ENCODE measurements around the gene PTGIS.

The PTGIS gene

GRCh38 chr20:49532285-49532946, 35.5 kb downstream of the PTGIS start:
- Histone ChIP-seq H3K4me3 (ENCODE audit: low read depth in 1 of 2, low read length in 2 of 2) (no peak overlapping the region), H3K36me3 (ENCODE audit: control insufficient read depth in 1 of 2, insufficient read depth in 2 of 2, low read length in 2 of 2) (no peaks in the 10 kb centered on the region), H3K9me3 (ENCODE audit: control insufficient read depth in 1 of 2, low read length in 2 of 2) (no peaks in the 10 kb centered on the region), H3K27me3 (ENCODE audit: control insufficient read depth in 1 of 2, insufficient read depth in 2 of 2, low read length in 2 of 2) (no peaks in the 10 kb centered on the region), H3K4me1 (ENCODE audit: control insufficient read depth in 1 of 2, insufficient read depth in 2 of 2, low read length in 2 of 2) (no peaks in the 10 kb centered on the region), H3K9ac (ENCODE audit: low read depth in 1 of 2, low read length in 2 of 2) (no peak overlapping the region), H3K27ac (ENCODE audit: low read depth, low read length) (no peak overlapping the region)

DNA sequence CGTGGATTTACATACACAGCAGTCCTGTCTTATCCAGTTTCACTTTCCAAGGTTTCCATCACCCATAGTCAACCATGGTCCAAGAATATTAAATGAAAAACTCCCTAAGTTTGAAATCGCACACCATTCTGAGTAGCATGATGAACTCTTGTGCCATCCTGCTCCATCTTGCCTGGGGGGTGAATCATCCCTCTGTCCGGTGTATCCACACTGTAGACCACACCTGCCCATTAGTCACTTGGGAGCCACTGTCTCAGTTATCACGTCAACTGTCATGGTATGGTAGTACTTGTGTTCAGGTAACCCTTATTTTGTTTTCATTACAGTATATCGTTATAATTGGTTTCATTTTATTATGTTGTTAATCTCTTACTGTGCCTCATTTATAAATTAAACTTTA, 38.5 kb downstream of the PTGIS start:
- Histone ChIP-seq H3K27me3 (ENCODE audit: control insufficient read depth in 1 of 2, insufficient read depth in 2 of 2, low read length in 2 of 2) (no peaks in the 10 kb centered on the region), H3K9me3 (ENCODE audit: control insufficient read depth in 1 of 2, low read length in 2 of 2) (peaks cover 0 to 2% of the 10 kb centered on the region in 2 donors), H3K9ac (ENCODE audit: low read depth in 1 of 2, low read length in 2 of 2) (no peak overlapping the region), H3K4me3 (ENCODE audit: low read depth in 1 of 2, low read length in 2 of 2) (no peak overlapping the region), H3K27ac (ENCODE audit: low read depth, low read length) (no peak overlapping the region), H3K4me1 (ENCODE audit: control insufficient read depth in 1 of 2, insufficient read depth in 2 of 2, low read length in 2 of 2) (no peaks in the 10 kb centered on the region), H3K36me3 (ENCODE audit: control insufficient read depth in 1 of 2, insufficient read depth in 2 of 2, low read length in 2 of 2) (no peaks in the 10 kb centered on the region)

DNA sequence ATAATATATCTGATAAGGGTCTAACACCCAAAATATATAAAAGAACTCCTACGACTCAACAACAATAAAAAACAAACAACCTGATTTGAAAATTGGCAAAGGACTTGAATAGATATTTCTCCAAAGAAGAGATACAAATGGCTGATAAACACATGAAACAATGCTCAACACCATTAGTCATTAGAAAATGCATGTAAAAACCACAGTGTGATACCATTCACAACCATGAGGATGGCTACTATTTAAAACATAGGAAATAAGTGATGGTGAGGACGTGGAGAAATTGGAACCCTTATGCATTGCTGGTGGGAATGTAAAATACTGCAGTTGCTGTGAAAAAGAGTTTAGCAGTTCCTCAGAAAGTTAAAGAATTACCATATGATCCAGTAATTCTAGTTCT, 41.4 kb downstream of the PTGIS start:
- H3K27me3 ChIP-seq (ENCODE audit: control insufficient read depth in 1 of 2, insufficient read depth in 2 of 2, low read length in 2 of 2): no peaks in the 10 kb centered on the region
- no peak overlapping the region for H3K4me3 ChIP-seq (ENCODE audit: low read depth in 1 of 2, low read length in 2 of 2)
- no peak overlapping the region for H3K27ac ChIP-seq (ENCODE audit: low read depth, low read length)
- no peaks in the 10 kb centered on the region for H3K36me3 ChIP-seq (ENCODE audit: control insufficient read depth in 1 of 2, insufficient read depth in 2 of 2, low read length in 2 of 2)
- H3K4me1 ChIP-seq (ENCODE audit: control insufficient read depth in 1 of 2, insufficient read depth in 2 of 2, low read length in 2 of 2): no peaks in the 10 kb centered on the region
- no peak overlapping the region for H3K9ac ChIP-seq (ENCODE audit: low read depth in 1 of 2, low read length in 2 of 2)
- peaks cover 0 to 2% of the 10 kb centered on the region in 2 donors for H3K9me3 ChIP-seq (ENCODE audit: control insufficient read depth in 1 of 2, low read length in 2 of 2)

DNA sequence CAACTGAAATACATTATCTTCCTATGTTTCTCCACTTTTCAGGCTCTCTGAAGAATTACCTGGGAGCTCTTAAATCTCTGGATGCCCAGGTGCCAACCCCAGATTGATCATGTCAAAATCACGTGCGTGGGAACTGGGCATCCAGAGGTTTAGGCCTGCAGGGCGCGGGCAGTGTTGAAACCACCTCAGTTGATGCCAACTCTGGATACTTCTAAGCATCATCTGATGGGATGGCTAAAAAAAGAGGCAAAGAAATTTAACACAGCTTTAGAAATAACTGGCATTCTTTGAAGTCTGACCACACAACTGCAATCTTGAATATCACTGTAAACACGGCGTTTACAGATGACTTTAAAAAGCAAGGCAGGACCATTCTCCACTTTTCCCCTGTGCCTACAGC, 41.9 kb downstream of the PTGIS start:
- no peaks in the 10 kb centered on the region for H3K36me3 ChIP-seq (ENCODE audit: control insufficient read depth in 1 of 2, insufficient read depth in 2 of 2, low read length in 2 of 2)
- H3K27me3 ChIP-seq (ENCODE audit: control insufficient read depth in 1 of 2, insufficient read depth in 2 of 2, low read length in 2 of 2): no peaks in the 10 kb centered on the region
- peaks cover 0 to 2% of the 10 kb centered on the region in 2 donors for H3K9me3 ChIP-seq (ENCODE audit: control insufficient read depth in 1 of 2, low read length in 2 of 2)
- no peak overlapping the region for H3K9ac ChIP-seq (ENCODE audit: low read depth in 1 of 2, low read length in 2 of 2)
- no peaks in the 10 kb centered on the region for H3K4me1 ChIP-seq (ENCODE audit: control insufficient read depth in 1 of 2, insufficient read depth in 2 of 2, low read length in 2 of 2)
- H3K27ac ChIP-seq (ENCODE audit: low read depth, low read length): no peak overlapping the region
- no peak overlapping the region for H3K4me3 ChIP-seq (ENCODE audit: low read depth in 1 of 2, low read length in 2 of 2)

- H3K27ac ChIP-seq (ENCODE audit: low read depth, low read length): no peak overlapping the region
- no peaks in the 10 kb centered on the region for H3K27me3 ChIP-seq (ENCODE audit: control insufficient read depth in 1 of 2, insufficient read depth in 2 of 2, low read length in 2 of 2)
- H3K9me3 ChIP-seq (ENCODE audit: control insufficient read depth in 1 of 2, low read length in 2 of 2): peaks cover 0 to 2% of the 10 kb centered on the region in 2 donors
- H3K9ac ChIP-seq (ENCODE audit: low read depth in 1 of 2, low read length in 2 of 2): no peak overlapping the region
- no peak overlapping the region for H3K4me3 ChIP-seq (ENCODE audit: low read depth in 1 of 2, low read length in 2 of 2)
- no peaks in the 10 kb centered on the region for H3K36me3 ChIP-seq (ENCODE audit: control insufficient read depth in 1 of 2, insufficient read depth in 2 of 2, low read length in 2 of 2)
- H3K4me1 ChIP-seq (ENCODE audit: control insufficient read depth in 1 of 2, insufficient read depth in 2 of 2, low read length in 2 of 2): no peaks in the 10 kb centered on the region
Observed at GRCh38 chr20:49523767-49524360, 44.1 kb downstream of the PTGIS start.

DNA sequence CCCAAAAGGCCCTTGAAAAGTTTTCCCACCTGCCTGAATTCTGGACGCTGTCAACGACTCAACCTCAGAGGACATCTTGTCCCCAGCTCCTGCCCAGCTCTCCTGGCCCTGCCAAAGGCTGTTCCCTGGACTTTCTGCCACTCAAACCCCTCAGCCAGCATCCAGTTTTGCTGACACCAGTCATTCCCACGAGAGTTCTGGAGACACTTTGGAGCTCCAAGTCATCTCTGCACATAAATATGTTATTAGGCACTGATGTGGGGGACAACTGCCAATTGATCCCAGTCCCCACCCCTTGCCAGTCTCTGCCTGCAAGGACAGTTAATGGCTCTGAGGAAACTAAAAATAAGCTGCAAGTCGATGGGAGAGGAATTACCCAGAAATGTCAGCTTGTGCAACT, 46.6 kb downstream of the PTGIS start:
- no peaks in the 10 kb centered on the region for H3K36me3 ChIP-seq (ENCODE audit: control insufficient read depth in 1 of 2, insufficient read depth in 2 of 2, low read length in 2 of 2)
- no peak overlapping the region for H3K4me3 ChIP-seq (ENCODE audit: low read depth in 1 of 2, low read length in 2 of 2)
- no peaks in the 10 kb centered on the region for H3K4me1 ChIP-seq (ENCODE audit: control insufficient read depth in 1 of 2, insufficient read depth in 2 of 2, low read length in 2 of 2)
- H3K9me3 ChIP-seq (ENCODE audit: control insufficient read depth in 1 of 2, low read length in 2 of 2): peaks cover 0 to 2% of the 10 kb centered on the region in 2 donors
- no peak overlapping the region for H3K27ac ChIP-seq (ENCODE audit: low read depth, low read length)
- no peak overlapping the region for H3K9ac ChIP-seq (ENCODE audit: low read depth in 1 of 2, low read length in 2 of 2)
- peaks cover 0 to 3% of the 10 kb centered on the region in 2 donors for H3K27me3 ChIP-seq (ENCODE audit: control insufficient read depth in 1 of 2, insufficient read depth in 2 of 2, low read length in 2 of 2)

DNA sequence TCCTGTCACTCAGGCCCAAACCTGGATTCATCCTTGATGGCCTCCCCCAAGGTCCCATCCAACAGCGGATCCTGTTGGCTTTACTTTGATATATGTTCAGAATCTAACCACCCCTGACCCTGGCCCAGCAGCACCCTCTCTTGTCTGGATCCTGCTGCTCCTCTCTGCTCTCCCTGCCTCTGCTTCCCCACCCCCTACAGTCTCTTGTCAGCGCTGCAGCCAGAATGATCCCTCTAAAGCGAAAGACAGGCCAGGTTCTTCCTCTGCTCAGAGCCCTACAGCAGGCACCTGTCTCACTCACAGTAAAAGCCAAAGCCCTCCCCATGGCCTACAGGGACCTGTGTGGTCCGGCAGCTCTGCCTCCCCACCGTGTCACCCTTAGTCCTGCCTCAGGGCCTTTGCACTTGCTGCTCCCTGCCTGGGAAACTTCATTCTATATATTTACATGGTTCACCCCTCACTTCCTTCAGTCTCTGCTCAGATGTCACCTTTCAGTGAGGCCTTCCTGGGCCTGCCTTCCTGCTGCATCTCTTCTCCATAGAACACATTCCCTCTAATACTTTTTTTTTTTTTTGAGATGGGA, 48.1 kb downstream of the PTGIS start:
- no peak overlapping the region for H3K27ac ChIP-seq (ENCODE audit: low read depth, low read length)

DNA sequence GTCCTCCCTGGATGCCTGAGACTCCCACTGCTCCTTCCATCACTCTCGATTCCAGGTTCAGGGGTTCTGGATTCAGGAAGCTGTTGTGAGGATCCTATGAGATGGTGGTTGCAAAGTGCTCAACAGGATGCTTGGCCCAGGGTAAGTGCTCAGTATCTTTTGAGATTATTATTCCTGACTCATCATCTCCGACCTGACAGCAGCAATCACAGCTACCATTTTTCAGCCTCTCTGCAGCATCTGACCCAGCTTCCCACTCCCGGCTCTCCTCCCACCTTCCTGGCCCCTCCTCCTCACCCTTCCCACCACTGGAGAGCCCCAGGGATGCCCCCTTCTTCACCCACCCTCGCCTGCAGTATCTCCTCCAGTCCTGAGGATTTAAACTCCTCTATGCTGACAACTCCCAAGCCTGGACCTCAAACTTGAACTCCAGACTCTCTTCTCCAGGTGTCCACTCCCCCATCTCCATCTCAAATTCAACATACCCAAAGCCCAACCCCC, 48.7 kb downstream of the PTGIS start:
- Histone ChIP-seq H3K4me1 (ENCODE audit: control insufficient read depth in 1 of 2, insufficient read depth in 2 of 2, low read length in 2 of 2) (no peaks in the 10 kb centered on the region), H3K9me3 (ENCODE audit: control insufficient read depth in 1 of 2, low read length in 2 of 2) (no peaks in the 10 kb centered on the region), H3K9ac (ENCODE audit: low read depth in 1 of 2, low read length in 2 of 2) (no peak overlapping the region), H3K36me3 (ENCODE audit: control insufficient read depth in 1 of 2, insufficient read depth in 2 of 2, low read length in 2 of 2) (no peaks in the 10 kb centered on the region), H3K27ac (ENCODE audit: low read depth, low read length) (no peak overlapping the region), H3K27me3 (ENCODE audit: control insufficient read depth in 1 of 2, insufficient read depth in 2 of 2, low read length in 2 of 2) (peaks cover 2 to 9% of the 10 kb centered on the region in 2 donors), H3K4me3 (ENCODE audit: low read depth in 1 of 2, low read length in 2 of 2) (no peak overlapping the region)

More for the DNA sequence above, 48.1 kb downstream of the PTGIS start:
- H3K9ac ChIP-seq (ENCODE audit: low read depth in 1 of 2, low read length in 2 of 2): no peak overlapping the region
- no peaks in the 10 kb centered on the region for H3K36me3 ChIP-seq (ENCODE audit: control insufficient read depth in 1 of 2, insufficient read depth in 2 of 2, low read length in 2 of 2)
- peaks cover 0 to 2% of the 10 kb centered on the region in 2 donors for H3K9me3 ChIP-seq (ENCODE audit: control insufficient read depth in 1 of 2, low read length in 2 of 2)
- no peak overlapping the region for H3K4me3 ChIP-seq (ENCODE audit: low read depth in 1 of 2, low read length in 2 of 2)
- peaks cover 0 to 3% of the 10 kb centered on the region in 2 donors for H3K27me3 ChIP-seq (ENCODE audit: control insufficient read depth in 1 of 2, insufficient read depth in 2 of 2, low read length in 2 of 2)
- H3K4me1 ChIP-seq (ENCODE audit: control insufficient read depth in 1 of 2, insufficient read depth in 2 of 2, low read length in 2 of 2): no peaks in the 10 kb centered on the region

GRCh38 chr20:49518576-49518975, 49.4 kb downstream of the PTGIS start:
- Histone ChIP-seq H3K9me3 (ENCODE audit: control insufficient read depth in 1 of 2, low read length in 2 of 2) (no peaks in the 10 kb centered on the region), H3K4me1 (ENCODE audit: control insufficient read depth in 1 of 2, insufficient read depth in 2 of 2, low read length in 2 of 2) (no peaks in the 10 kb centered on the region), H3K4me3 (ENCODE audit: low read depth in 1 of 2, low read length in 2 of 2) (no peak overlapping the region), H3K36me3 (ENCODE audit: control insufficient read depth in 1 of 2, insufficient read depth in 2 of 2, low read length in 2 of 2) (no peaks in the 10 kb centered on the region), H3K27me3 (ENCODE audit: control insufficient read depth in 1 of 2, insufficient read depth in 2 of 2, low read length in 2 of 2) (peaks cover 6 to 9% of the 10 kb centered on the region in 2 donors), H3K27ac (ENCODE audit: low read depth, low read length) (no peak overlapping the region), H3K9ac (ENCODE audit: low read depth in 1 of 2, low read length in 2 of 2) (no peak overlapping the region)

- Histone ChIP-seq H3K27ac (ENCODE audit: low read depth, low read length) (no peak overlapping the region), H3K36me3 (ENCODE audit: control insufficient read depth in 1 of 2, insufficient read depth in 2 of 2, low read length in 2 of 2) (no peaks in the 10 kb centered on the region), H3K4me1 (ENCODE audit: control insufficient read depth in 1 of 2, insufficient read depth in 2 of 2, low read length in 2 of 2) (no peaks in the 10 kb centered on the region), H3K9me3 (ENCODE audit: control insufficient read depth in 1 of 2, low read length in 2 of 2) (no peaks in the 10 kb centered on the region), H3K4me3 (ENCODE audit: low read depth in 1 of 2, low read length in 2 of 2) (no peak overlapping the region), H3K9ac (ENCODE audit: low read depth in 1 of 2, low read length in 2 of 2) (no peak overlapping the region), H3K27me3 (ENCODE audit: control insufficient read depth in 1 of 2, insufficient read depth in 2 of 2, low read length in 2 of 2) (peaks cover 6 to 9% of the 10 kb centered on the region in 2 donors)
Observed at GRCh38 chr20:49517805-49518100, 50.2 kb downstream of the PTGIS start.
